Vagina (tissue), 2 donors: Measurements from ENCODE around the gene THSD7A.

Experiments used
- POLR2AphosphoS5 ChIP-seq, 2 donors: sonication (generic); formaldehyde crosslinking; IDR thresholded peaks; one replicate each; pipeline ENCODE4 v1.9.0; 2017; ENCODE audit warnings: antibody characterized with exemption in 2 of 2, mild to moderate bottlenecking in 2 of 2, low read depth in 1 of 2; ENCODE audit not compliant: insufficient read depth in 1 of 2
- TF ChIP-seq, protein P1 (sequence below), 3 experiments: fragments of 450-650 bp in 2 of 3; fragments of 200-600 bp in 1 of 3; sonication (generic) in 1 of 3; IDR thresholded peaks; one replicate each; pipeline ENCODE4 v1.5.1; 2017 to 2019; ENCODE audit warnings: antibody characterized with exemption in 3 of 3, mild to moderate bottlenecking in 2 of 3, moderate library complexity in 2 of 3

DNA sequence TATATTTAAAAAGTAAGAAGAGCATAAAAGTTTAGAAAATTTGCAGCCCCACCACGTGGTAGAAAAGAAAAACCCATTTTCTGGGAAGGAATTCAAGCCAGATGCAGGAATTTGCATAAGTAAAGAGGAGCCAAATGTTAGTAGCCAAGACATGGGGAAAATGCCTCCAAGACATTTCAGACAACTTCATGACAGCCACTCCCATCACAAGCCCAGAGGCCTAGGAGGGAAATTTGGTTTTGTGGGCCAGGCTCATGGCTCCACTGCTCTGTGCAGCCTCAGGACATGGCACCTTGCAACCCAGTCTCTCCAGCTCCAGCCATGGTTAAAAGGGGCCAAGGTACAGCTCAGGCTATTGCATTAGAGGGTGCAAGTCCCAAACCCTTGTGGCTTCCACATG is 411.9 kb downstream of the THSD7A start:
- TF ChIP-seq, protein P1, sequence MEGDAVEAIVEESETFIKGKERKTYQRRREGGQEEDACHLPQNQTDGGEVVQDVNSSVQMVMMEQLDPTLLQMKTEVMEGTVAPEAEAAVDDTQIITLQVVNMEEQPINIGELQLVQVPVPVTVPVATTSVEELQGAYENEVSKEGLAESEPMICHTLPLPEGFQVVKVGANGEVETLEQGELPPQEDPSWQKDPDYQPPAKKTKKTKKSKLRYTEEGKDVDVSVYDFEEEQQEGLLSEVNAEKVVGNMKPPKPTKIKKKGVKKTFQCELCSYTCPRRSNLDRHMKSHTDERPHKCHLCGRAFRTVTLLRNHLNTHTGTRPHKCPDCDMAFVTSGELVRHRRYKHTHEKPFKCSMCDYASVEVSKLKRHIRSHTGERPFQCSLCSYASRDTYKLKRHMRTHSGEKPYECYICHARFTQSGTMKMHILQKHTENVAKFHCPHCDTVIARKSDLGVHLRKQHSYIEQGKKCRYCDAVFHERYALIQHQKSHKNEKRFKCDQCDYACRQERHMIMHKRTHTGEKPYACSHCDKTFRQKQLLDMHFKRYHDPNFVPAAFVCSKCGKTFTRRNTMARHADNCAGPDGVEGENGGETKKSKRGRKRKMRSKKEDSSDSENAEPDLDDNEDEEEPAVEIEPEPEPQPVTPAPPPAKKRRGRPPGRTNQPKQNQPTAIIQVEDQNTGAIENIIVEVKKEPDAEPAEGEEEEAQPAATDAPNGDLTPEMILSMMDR (IDR thresholded peaks at IDR 0.05), result no peak
- no peak for TF ChIP-seq POLR2AphosphoS5 (IDR thresholded peaks at IDR 0.05; ENCODE audit: insufficient read depth in 1 of 2, low read depth in 1 of 2)
